RPMI7951 (cell line): Measurements from ENCODE around the gene LRRC63. TPM values are rescaled to one million over a fixed set of nuclear protein-coding genes. Genes with fewer than 3 reads are reported as not detected.
A peak's percentile ranks its signal among the peaks of the same experiment; 100 is the strongest.
"Not testable (repeated sequence)": the region's sequence is repeated elsewhere in the genome, so short reads cannot be mapped to it uniquely, and the experiment has no call there.

Experiments
- DNase-seq: peaks from one replicate; pipeline ENCODE4 v3.0.0-alpha.2; 2012; ENCODE audit warnings: low read depth
- total RNA-seq: library from RNA; depleted of rRNA; stranded (reverse); fragments of >200 nt; shearing (Covaris generic); gene quantifications from 2 replicates; pipeline ENCODE4 v1.2.3, GENCODE V29; 2014; rRNA removed

LRRC63 gene
- 0.20 and 0.48 TPM in 2 replicates for total RNA-seq

GRCh38 chr13:46211483-46212351 lies at the start of gene LRRC63:
LRRC63 (plus strand) TSS chr13:46211928; CDS start chr13:46213035, 1,107 bp downstream.
- DNase-seq, result peak; percentile 81

DNA sequence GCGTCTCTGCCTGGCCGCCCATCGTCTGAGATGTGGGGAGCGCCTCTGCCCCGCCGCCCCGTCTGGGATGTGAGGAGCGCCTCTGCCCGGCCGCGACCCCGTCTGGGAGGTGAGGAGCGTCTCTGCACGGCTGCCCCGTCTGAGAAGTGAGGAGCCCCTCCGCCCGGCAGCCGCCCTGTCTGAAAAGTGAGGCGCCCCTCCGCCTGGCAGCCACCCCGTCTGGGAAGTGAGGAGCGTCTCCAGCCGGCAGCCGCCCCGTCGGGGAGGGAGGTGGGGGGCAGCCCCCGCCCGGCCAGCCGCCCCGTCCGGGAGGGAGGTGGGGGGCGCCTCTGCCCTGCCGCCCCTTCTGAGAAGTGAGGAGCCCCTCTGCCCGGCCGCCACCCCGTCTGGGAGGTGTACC lies 49.0 kb upstream of the LRRC63 start:
- not testable (repeated sequence) for DNase-seq

- DNase-seq, result no peak
Observed at GRCh38 chr13:46164661-46165060, 47.1 kb upstream of the LRRC63 start.

- DNase-seq, result peak; percentile 76
Observed at GRCh38 chr13:46165485-46166223, 46.1 kb upstream of the LRRC63 start.

- DNase-seq, result no peak
Observed at GRCh38 chr13:46166224-46166584, 45.5 kb upstream of the LRRC63 start.

DNA sequence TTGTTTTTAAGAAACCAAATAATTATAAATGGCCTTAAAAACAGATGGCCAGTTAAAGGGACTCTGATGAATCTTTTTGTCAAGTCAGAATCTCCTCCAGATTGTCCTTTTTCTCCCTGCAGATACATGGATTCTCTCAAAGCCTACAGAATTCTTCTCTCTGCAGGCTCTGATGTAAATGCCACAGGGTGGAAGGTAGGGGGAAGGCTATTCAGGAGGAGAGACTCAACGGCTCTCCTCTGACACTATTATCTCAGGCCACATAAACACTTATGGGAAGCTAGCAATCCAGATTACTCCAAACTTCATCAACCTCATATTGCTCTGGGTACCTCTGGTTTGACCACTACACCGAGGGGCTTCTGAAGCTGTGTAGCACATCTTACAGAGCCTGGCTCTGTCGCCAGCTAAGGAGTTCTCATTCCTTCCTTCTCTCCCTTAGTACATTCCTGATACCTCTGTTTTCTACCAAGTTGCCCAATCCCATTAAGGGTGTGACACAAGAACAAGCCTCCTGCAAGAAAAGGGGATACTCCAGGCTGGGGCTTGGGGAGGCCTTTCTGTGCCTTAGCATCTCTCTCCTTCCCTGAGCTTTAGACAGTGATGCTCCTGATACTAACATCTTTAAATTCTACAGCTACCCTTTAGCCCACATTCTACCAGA lies 44.6 kb upstream of the LRRC63 start:
- no peak for DNase-seq

- DNase-seq, result peak; percentile 60
Observed at GRCh38 chr13:46168341-46168740, 43.4 kb upstream of the LRRC63 start.

DNA sequence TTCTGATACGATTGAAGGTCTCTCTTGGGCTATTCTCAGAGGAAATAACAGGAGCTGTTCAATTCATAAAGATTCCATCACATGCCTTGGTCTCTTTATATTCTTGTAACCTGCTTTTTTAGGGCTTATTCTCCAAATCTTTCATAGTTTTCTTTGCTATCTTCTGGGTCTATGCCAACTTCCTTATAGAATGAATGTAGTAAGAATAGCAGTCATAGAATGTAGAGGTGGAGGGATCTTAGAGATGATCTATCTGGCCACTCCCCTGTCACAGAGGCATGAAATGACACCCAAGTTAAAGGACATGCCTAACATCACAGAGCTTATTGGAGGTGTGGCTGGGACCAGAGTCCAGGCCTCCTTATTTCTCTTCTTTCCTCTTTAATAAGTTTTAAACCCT lies 42.9 kb upstream of the LRRC63 start:
- no peak for DNase-seq

GRCh38 chr13:46169758-46170157 lies 42.0 kb upstream of the LRRC63 start:
- DNase-seq, result no peak

GRCh38 chr13:46170268-46170667 lies 41.5 kb upstream of the LRRC63 start:
- DNase-seq, result no peak

GRCh38 chr13:46170687-46171086 lies 41.0 kb upstream of the LRRC63 start:
- DNase-seq, result peak; percentile 38

DNA sequence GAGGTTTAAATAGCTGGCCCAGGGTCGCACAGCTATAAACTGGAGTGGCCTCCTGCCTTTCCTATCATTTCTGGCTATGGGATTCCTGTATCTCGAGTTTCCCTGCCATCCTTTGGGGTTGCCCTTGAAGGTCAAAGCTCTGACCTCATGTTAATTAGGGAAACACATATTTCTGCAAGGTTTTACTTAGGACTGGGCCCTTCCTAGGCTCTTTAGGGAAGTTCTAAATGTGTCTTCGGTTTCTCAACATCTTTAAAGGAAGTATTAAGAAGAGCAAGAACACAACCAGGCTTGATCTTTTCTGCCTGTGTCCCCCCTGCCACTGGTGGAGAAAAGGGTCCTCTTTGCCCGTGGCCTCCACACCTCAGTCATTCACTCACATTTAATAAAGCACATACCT lies 40.5 kb upstream of the LRRC63 start:
- DNase-seq, result no peak

GRCh38 chr13:46171739-46172138 lies 40.0 kb upstream of the LRRC63 start:
- DNase-seq, result no peak

- DNase-seq, result peak; percentile 42
Observed at GRCh38 chr13:46172531-46172991, 39.2 kb upstream of the LRRC63 start.

- DNase-seq, result no peak
Observed at GRCh38 chr13:46173656-46174055, 38.1 kb upstream of the LRRC63 start.

- DNase-seq, result no peak
Observed at GRCh38 chr13:46176756-46177155, 35.0 kb upstream of the LRRC63 start.

DNA sequence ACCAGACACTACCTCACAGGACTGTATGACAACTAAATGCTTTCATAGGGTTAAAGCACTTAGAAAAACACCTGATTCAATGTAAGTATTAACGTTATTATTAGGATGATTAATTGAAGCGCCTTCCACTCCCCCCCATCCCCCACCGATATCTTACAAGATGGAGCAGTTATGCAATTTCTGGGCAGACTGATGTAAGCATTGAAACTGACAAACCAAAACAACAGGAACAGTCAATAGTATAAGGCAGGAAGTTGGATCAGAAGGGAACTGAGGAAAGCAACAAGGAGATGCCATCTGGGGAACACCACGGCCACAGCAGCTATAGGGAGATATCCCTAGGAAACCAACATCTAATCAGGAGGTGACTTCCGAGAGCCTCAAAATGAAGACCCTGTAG lies 33.6 kb upstream of the LRRC63 start:
- DNase-seq, result no peak

DNA sequence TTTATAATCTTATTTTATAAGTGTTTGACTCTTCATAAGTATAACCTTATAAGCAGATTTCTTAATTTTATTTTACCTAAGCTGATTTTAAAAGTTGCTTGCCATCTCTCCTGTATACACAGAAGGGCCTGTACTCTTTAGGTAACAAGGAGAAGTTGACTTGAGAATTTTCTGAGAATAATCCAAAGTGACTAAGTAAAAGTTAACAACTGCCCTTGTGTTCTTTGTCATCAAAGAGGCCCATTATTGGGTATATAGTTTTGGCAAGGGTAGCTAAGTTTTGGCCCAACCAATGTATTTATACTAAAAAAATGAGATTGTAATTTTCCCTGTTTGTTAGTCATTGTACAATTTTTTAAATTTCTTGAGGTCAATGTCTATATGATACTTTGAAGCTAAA lies 32.9 kb upstream of the LRRC63 start:
- DNase-seq, result no peak

GRCh38 chr13:46179491-46179908 lies 32.2 kb upstream of the LRRC63 start:
- DNase-seq, result no peak

DNA sequence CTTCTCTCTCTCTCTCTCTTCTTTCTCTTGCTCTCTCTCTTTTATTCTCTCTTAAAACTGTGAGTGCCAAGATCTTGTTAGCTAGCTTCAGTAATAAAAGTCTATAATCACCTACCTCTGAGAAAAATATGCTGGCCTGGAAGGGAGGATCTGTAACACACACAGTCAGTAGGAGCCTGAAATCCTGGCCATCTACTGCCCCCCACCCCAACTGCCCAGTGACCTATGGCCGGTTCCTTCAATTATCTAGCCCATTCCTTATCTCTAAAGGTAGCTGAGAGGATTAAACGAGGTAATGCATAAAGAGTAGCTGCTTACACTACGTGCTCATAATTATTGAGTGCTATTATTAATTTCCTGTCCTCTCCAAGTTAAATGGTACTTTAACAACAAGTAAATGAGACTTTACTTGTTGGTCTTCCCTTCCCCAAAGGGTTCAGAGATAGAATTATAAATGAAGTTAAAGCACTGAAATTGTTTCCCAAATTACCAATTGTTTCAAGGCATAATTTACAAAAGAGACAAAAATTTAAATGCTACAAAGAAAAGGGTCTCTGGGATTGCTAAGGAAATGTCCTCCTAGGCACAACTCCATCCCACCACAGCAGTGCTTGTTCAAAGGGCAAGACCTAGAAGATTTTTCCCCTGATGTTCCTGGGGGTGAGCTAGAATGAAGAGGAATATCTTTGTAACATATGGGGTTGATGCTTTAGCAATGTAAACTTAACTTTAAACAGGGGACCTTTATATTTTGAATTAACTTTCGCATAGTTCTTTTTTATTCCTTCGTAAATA lies 31.6 kb upstream of the LRRC63 start:
- no peak for DNase-seq

DNA sequence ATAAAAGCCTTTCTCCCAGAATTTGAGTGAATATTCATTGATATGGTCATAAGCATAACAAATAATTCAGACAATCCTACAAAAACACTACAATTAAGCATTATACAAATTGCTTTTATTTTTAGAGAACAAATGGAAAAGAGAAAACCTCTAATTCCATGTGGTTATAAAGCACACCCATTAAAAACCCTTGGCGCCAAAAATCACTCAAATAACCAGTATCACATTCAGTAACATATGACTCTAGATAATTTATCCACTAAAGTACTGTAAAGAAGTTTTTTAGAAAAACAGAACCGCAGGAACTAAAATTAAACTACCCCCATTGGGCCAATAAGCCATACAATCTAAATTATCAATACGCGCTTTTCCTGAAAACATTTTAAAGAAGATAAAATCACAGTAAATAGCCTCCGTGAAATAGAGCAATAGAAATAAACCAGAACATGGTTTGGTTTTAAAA lies 30.3 kb upstream of the LRRC63 start:
- no peak for DNase-seq
